Measurements from ENCODE around the gene PLCL2.

The PLCL2 gene

GRCh38 chr3:16912400-16913263 lies 27.9 kb downstream of the PLCL2 start:
- in situ Hi-C loops (cut with MboI; ENCODE audit: low sequenced_read_pairs) = no loop called here

GRCh38 chr3:16913264-16913580 lies 28.5 kb downstream of the PLCL2 start:
- in situ Hi-C loops (cut with MboI; ENCODE audit: low sequenced_read_pairs) = no loop called here

- in situ Hi-C loops (cut with MboI; ENCODE audit: low sequenced_read_pairs) = no loop called here
Measured at GRCh38 chr3:16916840-16917239, 32.1 kb downstream of the PLCL2 start.

- in situ Hi-C loops (cut with MboI; ENCODE audit: low sequenced_read_pairs) = no loop called here
Measured at GRCh38 chr3:16917256-16917935, 32.6 kb downstream of the PLCL2 start.

- in situ Hi-C loops (cut with MboI; ENCODE audit: low sequenced_read_pairs) = no loop called here
Measured at GRCh38 chr3:16917980-16918682, 33.4 kb downstream of the PLCL2 start.

- in situ Hi-C loops (cut with MboI; ENCODE audit: low sequenced_read_pairs) = no loop called here
Measured at GRCh38 chr3:16918683-16919025, 33.9 kb downstream of the PLCL2 start.

GRCh38 chr3:16923112-16923511 lies 38.4 kb downstream of the PLCL2 start:
- in situ Hi-C loops (cut with MboI; ENCODE audit: low sequenced_read_pairs) = no loop called here

GRCh38 chr3:16927485-16927884 lies 42.7 kb downstream of the PLCL2 start:
- in situ Hi-C loops (cut with MboI; ENCODE audit: low sequenced_read_pairs) = no loop called here

GRCh38 chr3:16928386-16929132 lies 43.8 kb downstream of the PLCL2 start:
- in situ Hi-C loops (cut with MboI; ENCODE audit: low sequenced_read_pairs) = no loop called here

- in situ Hi-C loops (cut with MboI; ENCODE audit: low sequenced_read_pairs) = no loop called here
Measured at GRCh38 chr3:16929311-16929710, 44.6 kb downstream of the PLCL2 start.

GRCh38 chr3:16932877-16933276 lies 48.1 kb downstream of the PLCL2 start:
- in situ Hi-C loops (cut with MboI; ENCODE audit: low sequenced_read_pairs) = no loop called here

GRCh38 chr3:16935781-16936180 lies 51.0 kb downstream of the PLCL2 start:
- in situ Hi-C loops (cut with MboI; ENCODE audit: low sequenced_read_pairs) = no loop called here

GRCh38 chr3:16936233-16936632 lies 51.5 kb downstream of the PLCL2 start:
- in situ Hi-C loops (cut with MboI; ENCODE audit: low sequenced_read_pairs) = no loop called here

GRCh38 chr3:16936676-16937230 lies 52.0 kb downstream of the PLCL2 start:
- in situ Hi-C loops (cut with MboI; ENCODE audit: low sequenced_read_pairs) = no loop called here

GRCh38 chr3:16937326-16937845 lies 52.6 kb downstream of the PLCL2 start:
- in situ Hi-C loops (cut with MboI; ENCODE audit: low sequenced_read_pairs) = no loop called here

GRCh38 chr3:16940769-16941700 lies 56.3 kb downstream of the PLCL2 start:
- in situ Hi-C loops (cut with MboI; ENCODE audit: low sequenced_read_pairs) = no loop called here

- in situ Hi-C loops (cut with MboI; ENCODE audit: low sequenced_read_pairs) = no loop called here
Measured at GRCh38 chr3:16942955-16943354, 58.2 kb downstream of the PLCL2 start.

- in situ Hi-C loops (cut with MboI; ENCODE audit: low sequenced_read_pairs) = no loop called here
Measured at GRCh38 chr3:16943857-16944256, 59.1 kb downstream of the PLCL2 start.

GRCh38 chr3:16944356-16944755 lies 59.6 kb downstream of the PLCL2 start:
- in situ Hi-C loops (cut with MboI; ENCODE audit: low sequenced_read_pairs) = no loop called here

- in situ Hi-C loops (cut with MboI; ENCODE audit: low sequenced_read_pairs) = no loop called here
Measured at GRCh38 chr3:16945330-16945729, 60.6 kb downstream of the PLCL2 start.

All from HL-60/S4 (cell line).